Keratinocyte (primary cell): ENCODE data around the gene PAQR6. TPM values are rescaled to one million over a fixed set of nuclear protein-coding genes. Genes with fewer than 3 reads are reported as not detected.

Source experiments
- DNase-seq: peaks from one replicate; pipeline ENCODE4 v3.0.0-alpha.2; 2011; ENCODE audit warnings: low read depth, missing footprints, low spot score
- FAIRE-seq: peaks from 2 replicates; lab custom pipeline; 2011; peaks lifted over from hg19 to GRCh38; lab: Jason Lieb, UNC
- H2AFZ ChIP-seq: 2 replicates; pipeline ENCODE4 v1.6.0; 2012; ENCODE audit warnings: low read length, control low read depth, inconsistent platforms; ENCODE audit not compliant: control insufficient read depth
- H3K27ac ChIP-seq: 2 replicates; pipeline ENCODE4 v1.5.1; 2011; ENCODE audit warnings: low read length; ENCODE audit not compliant: control insufficient read depth, insufficient read depth
- H3K27me3 ChIP-seq: 3 replicates; pipeline ENCODE4 v1.6.0; 2011; ENCODE audit warnings: low read length; ENCODE audit not compliant: control insufficient read depth, insufficient read depth; ENCODE audit errors: extremely low read depth
- H3K36me3 ChIP-seq, 2 experiments: 2 replicates in 1 of 2; 3 replicates in 1 of 2; pipeline ENCODE4 v1.5.1; 2011; ENCODE audit warnings: low read length in 2 of 2, mild to moderate bottlenecking in 1 of 2; ENCODE audit not compliant: control insufficient read depth in 2 of 2, insufficient read depth in 2 of 2; ENCODE audit errors: extremely low read depth in 1 of 2
- H3K4me1 ChIP-seq: 3 replicates; pipeline ENCODE4 v1.5.1; 2011; ENCODE audit warnings: low read length; ENCODE audit not compliant: control insufficient read depth, insufficient read depth; ENCODE audit errors: extremely low read depth
- H3K4me2 ChIP-seq: 3 replicates; pipeline ENCODE4 v1.6.0; 2011; ENCODE audit warnings: low read depth, low read length; ENCODE audit not compliant: control insufficient read depth, insufficient read depth; ENCODE audit errors: extremely low read depth
- H3K4me3 ChIP-seq, 3 experiments: fragments of 200-600 bp in 1 of 3; sonication (generic) in 1 of 3; 2 replicates in 2 of 3; 3 replicates in 1 of 3; pipeline ENCODE4 v1.5.1; 2011 to 2016; ENCODE audit warnings: low read length in 3 of 3, mild to moderate bottlenecking in 3 of 3, control low read depth in 2 of 3, inconsistent platforms in 1 of 3, low read depth in 1 of 3, mixed read lengths in 1 of 3, mixed run types in 1 of 3, moderate library complexity in 1 of 3; ENCODE audit not compliant: control insufficient read depth in 2 of 3, insufficient read depth in 2 of 3; ENCODE audit errors: extremely low read depth in 1 of 3
- H3K79me2 ChIP-seq: 2 replicates; pipeline ENCODE4 v1.6.0; 2012; ENCODE audit warnings: low read length; ENCODE audit not compliant: control insufficient read depth, insufficient read depth
- H3K9ac ChIP-seq: 3 replicates; pipeline ENCODE4 v1.6.0; 2011; ENCODE audit warnings: low read length; ENCODE audit not compliant: control insufficient read depth, insufficient read depth; ENCODE audit errors: extremely low read depth
- H3K9me1 ChIP-seq: 3 replicates; pipeline ENCODE4 v1.6.0; 2011; ENCODE audit warnings: low read length; ENCODE audit not compliant: control insufficient read depth, insufficient read depth; ENCODE audit errors: extremely low read depth
- H3K9me3 ChIP-seq: 2 replicates; pipeline ENCODE4 v1.5.1; 2012; ENCODE audit warnings: low read depth, low read length; ENCODE audit not compliant: control insufficient read depth
- H4K20me1 ChIP-seq: 3 replicates; pipeline ENCODE4 v1.6.0; 2011; ENCODE audit warnings: low read length; ENCODE audit not compliant: control insufficient read depth, insufficient read depth; ENCODE audit errors: extremely low read depth
- CTCF ChIP-seq, 3 experiments: IDR thresholded peaks in 1 of 3; conservative IDR thresholded peaks in 1 of 3; optimal IDR thresholded peaks in 1 of 3; 2 replicates in 2 of 3; 3 replicates in 1 of 3; pipeline versions ENCODE3 to v1.5.1; 2011; ENCODE audit warnings: low read length in 3 of 3, mild to moderate bottlenecking in 3 of 3, moderate library complexity in 2 of 3, control low read depth in 1 of 3, inconsistent platforms in 1 of 3; ENCODE audit not compliant: insufficient read depth in 2 of 3; ENCODE audit errors: extremely low read depth in 1 of 3
- EZH2 ChIP-seq: IDR thresholded peaks from one replicate; pipeline ENCODE4 v1.6.1; 2012; ENCODE audit warnings: inconsistent platforms, mild to moderate bottlenecking, low read length, moderate library complexity
- dilution Hi-C: fragments of 300-500 bp; cut with MboI; formaldehyde crosslinking; loops from one replicate; pipeline ENCODE4 v1.7.0; 2020; ENCODE audit warnings: low sequenced_read_pairs; ENCODE audit not compliant: extremely low pct_ligation_motif_present
- polyA plus RNA-seq, 5 experiments: library from polyadenylated mRNA; depleted of rRNA in 3 of 5; stranded (reverse) in 3 of 5; stranded (forward) in 1 of 5; unstranded in 1 of 5; fragments of >200 nt; gene quantifications; 1 replicate in 1 of 5; 2 replicates in 3 of 5; 3 replicates in 1 of 5; pipeline versions ENCODE4 v1.2.1 to v1.2.3, GENCODE V29; 2011 to 2012; ENCODE audit warnings: missing spikeins in 2 of 5, low read depth in 1 of 5, low replicate concordance in 1 of 5

PAQR6 gene
- polyA plus RNA-seq, 1 donor (not counting 4 experiments of a cell fraction or from before 2014, with no cell fraction given) = 1.00 TPM

GRCh38 chr1:156286061-156286460 lies 38.2 kb upstream of the PAQR6 start:
- Histone ChIP-seq H3K79me2 (peaks cover 28% of the 10 kb centered on the region), H3K9me1 (no peaks in the 10 kb centered on the region), H3K27ac (no peak overlapping the region), H3K9ac (no peak overlapping the region), H3K4me1 (peaks cover 31% of the 10 kb centered on the region), H3K27me3 (no peaks in the 10 kb centered on the region), H4K20me1 (no peaks in the 10 kb centered on the region), H3K4me3 (no peak overlapping the region), H3K9me3 (no peaks in the 10 kb centered on the region), H3K36me3 (peaks cover 4 to 5% of the 10 kb centered on the region in 2 experiments), H2AFZ (no peak overlapping the region), H3K4me2 (no peak overlapping the region)
- FAIRE-seq (no peak), DNase-seq (no peak)
- TF ChIP-seq EZH2 (no peak), CTCF (optimal IDR thresholded peaks at IDR 0.05 in 1 of 3, IDR thresholded peaks at IDR 0.05 in 1 of 3, conservative IDR thresholded peaks at IDR 0.05 in 1 of 3; ENCODE audit: extremely low read depth in 1 of 3, insufficient read depth in 2 of 3, low read length in 3 of 3) (no peak)
- dilution Hi-C loops = no loop called here

- dilution Hi-C loops = no loop called here
- FAIRE-seq (no peak), DNase-seq (no peak)
- Histone ChIP-seq H3K9me3 (no peaks in the 10 kb centered on the region), H3K27me3 (no peaks in the 10 kb centered on the region), H3K4me3 (peak overlapping the region in 1 of 3 experiments; percentile 42), H3K9ac (no peak overlapping the region), H3K27ac (no peak overlapping the region), H4K20me1 (no peaks in the 10 kb centered on the region), H3K4me2 (peak overlapping the region; percentile 99), H3K36me3 (peaks cover 4 to 5% of the 10 kb centered on the region in 2 experiments), H3K79me2 (peaks cover 34% of the 10 kb centered on the region), H3K9me1 (no peaks in the 10 kb centered on the region), H3K4me1 (peaks cover 33% of the 10 kb centered on the region), H2AFZ (no peak overlapping the region)
- TF ChIP-seq EZH2 (no peak), CTCF (optimal IDR thresholded peaks at IDR 0.05 in 1 of 3, IDR thresholded peaks at IDR 0.05 in 1 of 3, conservative IDR thresholded peaks at IDR 0.05 in 1 of 3; ENCODE audit: extremely low read depth in 1 of 3, insufficient read depth in 2 of 3, low read length in 3 of 3) (no peak)
Observed at GRCh38 chr1:156285437-156285836, 37.6 kb upstream of the PAQR6 start.
